Measurements from ENCODE around the gene PARD3B.

The PARD3B gene

GRCh38 chr2:205003288-205003687 lies 458.0 kb downstream of the PARD3B start:
- no peak for DNase-seq (ENCODE audit: low spot score)
- no peak for TF ChIP-seq CTCF (IDR thresholded peaks at IDR 0.05; ENCODE audit: extremely low read depth, missing control alignments)

GRCh38 chr2:205010196-205010595 lies 464.9 kb downstream of the PARD3B start:
- no peak for DNase-seq (ENCODE audit: low spot score)
- TF ChIP-seq CTCF (IDR thresholded peaks at IDR 0.05; ENCODE audit: extremely low read depth, missing control alignments), result no peak

GRCh38 chr2:205011031-205011430 lies 465.8 kb downstream of the PARD3B start:
- no peak for DNase-seq (ENCODE audit: low spot score)

GRCh38 chr2:205012961-205013360 lies 467.7 kb downstream of the PARD3B start:
- no peak for DNase-seq (ENCODE audit: low spot score)
- no peak for TF ChIP-seq CTCF (IDR thresholded peaks at IDR 0.05; ENCODE audit: extremely low read depth, missing control alignments)

More at GRCh38 chr2:205011031-205011430, 465.8 kb downstream of the PARD3B start:
- TF ChIP-seq CTCF (IDR thresholded peaks at IDR 0.05; ENCODE audit: extremely low read depth, missing control alignments), result no peak

GRCh38 chr2:205013586-205013985 lies 468.3 kb downstream of the PARD3B start:
- no peak for TF ChIP-seq CTCF (IDR thresholded peaks at IDR 0.05; ENCODE audit: extremely low read depth, missing control alignments)
- no peak for DNase-seq (ENCODE audit: low spot score)

GRCh38 chr2:205014201-205014600 lies 468.9 kb downstream of the PARD3B start:
- no peak for DNase-seq (ENCODE audit: low spot score)
- TF ChIP-seq CTCF (IDR thresholded peaks at IDR 0.05; ENCODE audit: extremely low read depth, missing control alignments), result no peak

GRCh38 chr2:205017381-205017780 lies 472.1 kb downstream of the PARD3B start:
- TF ChIP-seq CTCF (IDR thresholded peaks at IDR 0.05; ENCODE audit: extremely low read depth, missing control alignments), result no peak
- no peak for DNase-seq (ENCODE audit: low spot score)
